Adipose tissue (tissue), 3 donors: Measurements from ENCODE around the gene ATP1B3. TPM values are rescaled to one million over a fixed set of nuclear protein-coding genes. Genes with fewer than 3 reads are reported as not detected.

Source experiments
- H3K27ac ChIP-seq: one replicate; pipeline ENCODE4 v1.5.1; 2013; ENCODE audit warnings: low read depth, low read length
- WGBS, 3 donors: extraction: QIAGEN DNeasy Blood & Tissue Kit; methylation state at CpG; one replicate each; pipeline ENCODE4 v1.1.7; 2013; 5-methylcytosine and 5-hydroxymethylcytosine counted together
- polyA plus RNA-seq, 3 donors: library from polyadenylated mRNA; stranded (reverse); fragments of 200-250 nt; gene quantifications; one replicate each; pipeline ENCODE4 v1.2.3, GENCODE V29; 2013
- donor health status: healthy with polysubstance abuse.
- donor health status: Bipolar disorder and iron deficiency.
- donor health status: healthy.

The ATP1B3 gene
- polyA plus RNA-seq, 3 donors = 24.7 to 242 (median 137) TPM

- 86 to 92% (median 90%) methylated on average over 4 of the region's 4 CpGs for WGBS, 3 donors
- no peak overlapping the region for H3K27ac ChIP-seq
Observed at GRCh38 chr3:141930801-141931200, 54.4 kb downstream of the ATP1B3 start.

GRCh38 chr3:141933421-141934300, 57.2 kb downstream of the ATP1B3 start:
- WGBS, 3 donors = 80 to 86% (median 84%) methylated on average over 16 of the region's 16 CpGs
- H3K27ac ChIP-seq = no peak overlapping the region

- H3K27ac ChIP-seq = no peak overlapping the region
- WGBS, 3 donors = 84 to 90% (median 88%) methylated on average over 4 of the region's 4 CpGs
Observed at GRCh38 chr3:141934354-141934753, 57.9 kb downstream of the ATP1B3 start.

GRCh38 chr3:141938011-141938500, 61.6 kb downstream of the ATP1B3 start:
- 89 to 95% (median 93%) methylated on average over 19 to 20 of the region's 20 CpGs for WGBS, 3 donors
- no peak overlapping the region for H3K27ac ChIP-seq

GRCh38 chr3:141939759-141940158, 63.3 kb downstream of the ATP1B3 start:
- no peak overlapping the region for H3K27ac ChIP-seq
- 91 to 96% (median 94%) methylated on average over 4 of the region's 4 CpGs for WGBS, 3 donors

- H3K27ac ChIP-seq = no peak overlapping the region
- WGBS, 3 donors = 51 to 64% (median 54%) methylated on average over 12 of the region's 12 CpGs
Observed at GRCh38 chr3:141940194-141940776, 63.8 kb downstream of the ATP1B3 start.

GRCh38 chr3:141941093-141941492, 64.7 kb downstream of the ATP1B3 start:
- 36 to 52% (median 43%) methylated on average over 8 of the region's 8 CpGs for WGBS, 3 donors
- H3K27ac ChIP-seq = no peak overlapping the region

GRCh38 chr3:141942006-141942405, 65.6 kb downstream of the ATP1B3 start:
- 68 to 96% (median 91%) methylated on average over 8 of the region's 8 CpGs for WGBS, 3 donors
- H3K27ac ChIP-seq = no peak overlapping the region

GRCh38 chr3:141945726-141946485, 69.5 kb downstream of the ATP1B3 start:
- no peak overlapping the region for H3K27ac ChIP-seq
- 89 to 93% (median 92%) methylated on average over 16 of the region's 16 CpGs for WGBS, 3 donors

GRCh38 chr3:141949399-141949798, 73.0 kb downstream of the ATP1B3 start:
- 81 to 91% (median 86%) methylated on average over 10 of the region's 10 CpGs for WGBS, 3 donors
- H3K27ac ChIP-seq = no peak overlapping the region

- 86 to 97% (median 93%) methylated on average over 6 of the region's 6 CpGs for WGBS, 3 donors
- no peak overlapping the region for H3K27ac ChIP-seq
Observed at GRCh38 chr3:141949972-141950371, 73.5 kb downstream of the ATP1B3 start.

- WGBS, 3 donors = 77 to 82% (median 80%) methylated on average over 4 of the region's 4 CpGs
- H3K27ac ChIP-seq = no peak overlapping the region
Observed at GRCh38 chr3:141950572-141951493, 74.4 kb downstream of the ATP1B3 start.

GRCh38 chr3:141952611-141953010, 76.2 kb downstream of the ATP1B3 start:
- 94 to 98% (median 98%) methylated on average over 2 of the region's 2 CpGs for WGBS, 3 donors
- H3K27ac ChIP-seq = no peak overlapping the region

GRCh38 chr3:141955175-141955574, 78.7 kb downstream of the ATP1B3 start:
- 73 to 85% (median 76%) methylated on average over 6 of the region's 6 CpGs for WGBS, 3 donors
- H3K27ac ChIP-seq = no peak overlapping the region

GRCh38 chr3:141959589-141960554, 83.4 kb downstream of the ATP1B3 start:
- WGBS, 3 donors = 62 to 74% (median 62%) methylated on average over 8 of the region's 8 CpGs
- no peak overlapping the region for H3K27ac ChIP-seq

GRCh38 chr3:141960731-141961130, 84.3 kb downstream of the ATP1B3 start:
- no peak overlapping the region for H3K27ac ChIP-seq
- 53 to 69% (median 63%) methylated on average over 3 of the region's 3 CpGs for WGBS, 3 donors

- 86 to 92% (median 90%) methylated on average over 4 of the region's 4 CpGs for WGBS, 3 donors
- no peak overlapping the region for H3K27ac ChIP-seq
Observed at GRCh38 chr3:141963301-141963700, 86.9 kb downstream of the ATP1B3 start.
